ENCODE measurements around the gene NUMBL. TPM values are rescaled to one million over a fixed set of nuclear protein-coding genes. Genes with fewer than 3 reads are reported as not detected.

NUMBL gene
- total and polyA plus RNA-seq, 4 donors = 9.8 to 95.4 (median 61.0) TPM

GRCh38 chr19:40681039-40681438, 9.4 kb downstream of the NUMBL start:
- no peak for ATAC-seq (ENCODE audit: low FRiP score)
- Histone ChIP-seq H3K9me3 (ENCODE audit: control insufficient read depth, low read length) (no peaks in the 10 kb centered on the region), H3K4me1 (ENCODE audit: control insufficient read depth in 1 of 2, insufficient read depth in 2 of 2, low read length in 2 of 2) (no peaks in the 10 kb centered on the region), H3K4me3 (ENCODE audit: low read length in 2 of 2) (no peak overlapping the region), H3K36me3 (ENCODE audit: control insufficient read depth in 1 of 2, insufficient read depth in 2 of 2, low read length in 1 of 2) (peaks cover 2 to 14% of the 10 kb centered on the region in 2 donors), H3K27me3 (ENCODE audit: control insufficient read depth in 1 of 2, insufficient read depth in 2 of 2, low read length in 1 of 2) (no peaks in the 10 kb centered on the region), H3K27ac (ENCODE audit: low read depth in 1 of 2, low read length in 2 of 2) (no peak overlapping the region)
- WGBS, 2 donors = 87% methylated on average over 4 of the region's 4 CpGs
- intact Hi-C loops (cut with DNase I) = no loop called here
- no peak for DNase-seq

- intact Hi-C loops (cut with DNase I) = no loop called here
- 94 to 96% methylated on average over 23 of the region's 23 CpGs for WGBS, 2 donors
These were observed 13.3 kb downstream of the NUMBL start for GRCh38 chr19:40677156-40677555.

GRCh38 chr19:40674291-40674690, 16.2 kb downstream of the NUMBL start:
- WGBS, 2 donors = 86% methylated on average over 3 of the region's 3 CpGs
- no peak for ATAC-seq (ENCODE audit: low FRiP score)

More at GRCh38 chr19:40677156-40677555, 13.3 kb downstream of the NUMBL start:
- Histone ChIP-seq H3K9me3 (ENCODE audit: control insufficient read depth, low read length) (no peaks in the 10 kb centered on the region), H3K27me3 (ENCODE audit: control insufficient read depth in 1 of 2, insufficient read depth in 2 of 2, low read length in 1 of 2) (no peaks in the 10 kb centered on the region), H3K27ac (ENCODE audit: low read depth in 1 of 2, low read length in 2 of 2) (no peak overlapping the region), H3K4me3 (ENCODE audit: low read length in 2 of 2) (no peak overlapping the region), H3K4me1 (ENCODE audit: control insufficient read depth in 1 of 2, insufficient read depth in 2 of 2, low read length in 2 of 2) (no peaks in the 10 kb centered on the region), H3K36me3 (ENCODE audit: control insufficient read depth in 1 of 2, insufficient read depth in 2 of 2, low read length in 1 of 2) (peaks cover 4 to 19% of the 10 kb centered on the region in 2 donors)
- ATAC-seq (ENCODE audit: low FRiP score) (no peak), DNase-seq (no peak)

DNA sequence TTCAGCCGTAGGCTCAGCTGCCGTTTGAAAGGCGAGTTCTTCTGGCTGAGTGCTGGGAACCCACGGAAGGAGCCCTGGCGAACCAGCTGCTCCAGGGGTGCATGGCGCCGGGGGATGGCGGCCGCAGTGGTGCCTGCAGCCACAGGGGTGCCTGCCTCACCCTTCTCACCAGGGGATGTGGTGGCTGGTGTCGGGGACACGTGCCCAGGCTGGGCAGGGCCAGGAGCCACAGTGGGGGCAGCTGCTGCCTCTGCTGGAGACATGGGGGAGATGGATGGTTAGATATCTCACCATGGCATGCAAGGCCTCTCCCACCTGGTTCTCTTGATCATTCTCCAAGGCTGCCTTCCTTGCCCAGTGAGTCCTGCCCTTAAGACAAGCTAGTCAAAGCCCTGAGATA, 17.1 kb downstream of the NUMBL start:
- intact Hi-C loops (cut with DNase I) = no loop called here
- no peaks in the 10 kb centered on the region for H3K27me3 ChIP-seq (ENCODE audit: control insufficient read depth in 1 of 2, insufficient read depth in 2 of 2, low read length in 1 of 2)
- DNase-seq (no peak), ATAC-seq (ENCODE audit: low FRiP score) (no peak)
- no peaks in the 10 kb centered on the region for H3K9me3 ChIP-seq (ENCODE audit: control insufficient read depth, low read length)
- no peak overlapping the region for H3K27ac ChIP-seq (ENCODE audit: low read depth in 1 of 2, low read length in 2 of 2)
- no peak overlapping the region for H3K4me3 ChIP-seq (ENCODE audit: low read length in 2 of 2)
- no peaks in the 10 kb centered on the region for H3K4me1 ChIP-seq (ENCODE audit: control insufficient read depth in 1 of 2, insufficient read depth in 2 of 2, low read length in 2 of 2)
- peaks cover 4 to 20% of the 10 kb centered on the region in 2 donors for H3K36me3 ChIP-seq (ENCODE audit: control insufficient read depth in 1 of 2, insufficient read depth in 2 of 2, low read length in 1 of 2)
- WGBS, 2 donors = 88 to 94% methylated on average over 11 of the region's 11 CpGs

More at GRCh38 chr19:40674291-40674690, 16.2 kb downstream of the NUMBL start:
- Histone ChIP-seq H3K27me3 (ENCODE audit: control insufficient read depth in 1 of 2, insufficient read depth in 2 of 2, low read length in 1 of 2) (no peaks in the 10 kb centered on the region), H3K9me3 (ENCODE audit: control insufficient read depth, low read length) (no peaks in the 10 kb centered on the region), H3K27ac (ENCODE audit: low read depth in 1 of 2, low read length in 2 of 2) (no peak overlapping the region), H3K4me3 (ENCODE audit: low read length in 2 of 2) (no peak overlapping the region), H3K4me1 (ENCODE audit: control insufficient read depth in 1 of 2, insufficient read depth in 2 of 2, low read length in 2 of 2) (no peaks in the 10 kb centered on the region), H3K36me3 (ENCODE audit: control insufficient read depth in 1 of 2, insufficient read depth in 2 of 2, low read length in 1 of 2) (peaks cover 4 to 15% of the 10 kb centered on the region in 2 donors)
- no peak for DNase-seq
- intact Hi-C loops (cut with DNase I) = no loop called here

- Histone ChIP-seq H3K36me3 (ENCODE audit: control insufficient read depth in 1 of 2, insufficient read depth in 2 of 2, low read length in 1 of 2) (peaks cover 4 to 22% of the 10 kb centered on the region in 2 donors), H3K9me3 (ENCODE audit: control insufficient read depth, low read length) (no peaks in the 10 kb centered on the region), H3K27ac (ENCODE audit: low read depth in 1 of 2, low read length in 2 of 2) (no peak overlapping the region), H3K4me3 (ENCODE audit: low read length in 2 of 2) (no peak overlapping the region), H3K4me1 (ENCODE audit: control insufficient read depth in 1 of 2, insufficient read depth in 2 of 2, low read length in 2 of 2) (no peaks in the 10 kb centered on the region), H3K27me3 (ENCODE audit: control insufficient read depth in 1 of 2, insufficient read depth in 2 of 2, low read length in 1 of 2) (no peaks in the 10 kb centered on the region)
- WGBS, 2 donors = 93 to 95% methylated on average over 7 of the region's 7 CpGs
- intact Hi-C loops (cut with DNase I) = no loop called here
- no peak for ATAC-seq (ENCODE audit: low FRiP score)
- no peak for DNase-seq
These were observed 17.7 kb downstream of the NUMBL start for GRCh38 chr19:40672573-40673299.

GRCh38 chr19:40672038-40672437, 18.4 kb downstream of the NUMBL start:
- WGBS, 2 donors = 81 to 86% methylated on average over 2 of the region's 2 CpGs
- no peak for ATAC-seq (ENCODE audit: low FRiP score)

GRCh38 chr19:40671404-40671803, 19.0 kb downstream of the NUMBL start:
- Histone ChIP-seq H3K27me3 (ENCODE audit: control insufficient read depth in 1 of 2, insufficient read depth in 2 of 2, low read length in 1 of 2) (no peaks in the 10 kb centered on the region), H3K27ac (ENCODE audit: low read depth in 1 of 2, low read length in 2 of 2) (no peak overlapping the region), H3K9me3 (ENCODE audit: control insufficient read depth, low read length) (no peaks in the 10 kb centered on the region), H3K4me1 (ENCODE audit: control insufficient read depth in 1 of 2, insufficient read depth in 2 of 2, low read length in 2 of 2) (no peaks in the 10 kb centered on the region), H3K4me3 (ENCODE audit: low read length in 2 of 2) (no peak overlapping the region), H3K36me3 (ENCODE audit: control insufficient read depth in 1 of 2, insufficient read depth in 2 of 2, low read length in 1 of 2) (peaks cover 4 to 23% of the 10 kb centered on the region in 2 donors)
- DNase-seq (no peak), ATAC-seq (ENCODE audit: low FRiP score) (no peak)
- 37 to 42% methylated on average over 9 of the region's 9 CpGs for WGBS, 2 donors
- intact Hi-C loops (cut with DNase I) = no loop called here

More at GRCh38 chr19:40672038-40672437, 18.4 kb downstream of the NUMBL start:
- no peaks in the 10 kb centered on the region for H3K9me3 ChIP-seq (ENCODE audit: control insufficient read depth, low read length)
- no peaks in the 10 kb centered on the region for H3K4me1 ChIP-seq (ENCODE audit: control insufficient read depth in 1 of 2, insufficient read depth in 2 of 2, low read length in 2 of 2)
- peaks cover 4 to 24% of the 10 kb centered on the region in 2 donors for H3K36me3 ChIP-seq (ENCODE audit: control insufficient read depth in 1 of 2, insufficient read depth in 2 of 2, low read length in 1 of 2)
- H3K4me3 ChIP-seq (ENCODE audit: low read length in 2 of 2) = no peak overlapping the region
- H3K27me3 ChIP-seq (ENCODE audit: control insufficient read depth in 1 of 2, insufficient read depth in 2 of 2, low read length in 1 of 2) = no peaks in the 10 kb centered on the region
- intact Hi-C loops (cut with DNase I) = no loop called here
- no peak overlapping the region for H3K27ac ChIP-seq (ENCODE audit: low read depth in 1 of 2, low read length in 2 of 2)
- DNase-seq = no peak

GRCh38 chr19:40668991-40669614, 21.3 kb downstream of the NUMBL start:
- Histone ChIP-seq H3K4me1 (ENCODE audit: control insufficient read depth in 1 of 2, insufficient read depth in 2 of 2, low read length in 2 of 2) (no peaks in the 10 kb centered on the region), H3K36me3 (ENCODE audit: control insufficient read depth in 1 of 2, insufficient read depth in 2 of 2, low read length in 1 of 2) (peaks cover 4 to 23% of the 10 kb centered on the region in 2 donors), H3K4me3 (ENCODE audit: low read length in 2 of 2) (no peak overlapping the region), H3K27me3 (ENCODE audit: control insufficient read depth in 1 of 2, insufficient read depth in 2 of 2, low read length in 1 of 2) (no peaks in the 10 kb centered on the region), H3K27ac (ENCODE audit: low read depth in 1 of 2, low read length in 2 of 2) (no peak overlapping the region), H3K9me3 (ENCODE audit: control insufficient read depth, low read length) (no peaks in the 10 kb centered on the region)
- WGBS, 2 donors = 87 to 93% methylated on average over 7 of the region's 7 CpGs
- intact Hi-C loops (cut with DNase I) = loop anchor here in 1 of 2 donors (10.0 kb wide), 1 partner anchor 476 kb away; no protein-coding TSS in a partner anchor
- ATAC-seq (ENCODE audit: low FRiP score) = no peak
- no peak for DNase-seq

GRCh38 chr19:40667602-40668001, 22.8 kb downstream of the NUMBL start:
- DNase-seq (no peak), ATAC-seq (ENCODE audit: low FRiP score) (no peak)
- Histone ChIP-seq H3K9me3 (ENCODE audit: control insufficient read depth, low read length) (no peaks in the 10 kb centered on the region), H3K27me3 (ENCODE audit: control insufficient read depth in 1 of 2, insufficient read depth in 2 of 2, low read length in 1 of 2) (no peaks in the 10 kb centered on the region), H3K4me3 (ENCODE audit: low read length in 2 of 2) (no peak overlapping the region), H3K27ac (ENCODE audit: low read depth in 1 of 2, low read length in 2 of 2) (no peak overlapping the region), H3K36me3 (ENCODE audit: control insufficient read depth in 1 of 2, insufficient read depth in 2 of 2, low read length in 1 of 2) (peaks cover 3 to 14% of the 10 kb centered on the region in 2 donors), H3K4me1 (ENCODE audit: control insufficient read depth in 1 of 2, insufficient read depth in 2 of 2, low read length in 2 of 2) (no peaks in the 10 kb centered on the region)
- intact Hi-C loops (cut with DNase I) = loop anchor here in 1 of 2 donors (10.0 kb wide), 1 partner anchor 477 kb away; no protein-coding TSS in a partner anchor
- 88 to 89% methylated on average over 12 to 14 of the region's 14 CpGs for WGBS, 2 donors
